ENCODE measurements around the gene PCYT2.

The PCYT2 gene

GRCh38 chr17:81869221-81870130, 41.7 kb downstream of the PCYT2 start:
- DNase-seq: peak in 1 of 2 donors; percentile 11

GRCh38 chr17:81868674-81869220, 42.5 kb downstream of the PCYT2 start:
- no peak for DNase-seq

DNA sequence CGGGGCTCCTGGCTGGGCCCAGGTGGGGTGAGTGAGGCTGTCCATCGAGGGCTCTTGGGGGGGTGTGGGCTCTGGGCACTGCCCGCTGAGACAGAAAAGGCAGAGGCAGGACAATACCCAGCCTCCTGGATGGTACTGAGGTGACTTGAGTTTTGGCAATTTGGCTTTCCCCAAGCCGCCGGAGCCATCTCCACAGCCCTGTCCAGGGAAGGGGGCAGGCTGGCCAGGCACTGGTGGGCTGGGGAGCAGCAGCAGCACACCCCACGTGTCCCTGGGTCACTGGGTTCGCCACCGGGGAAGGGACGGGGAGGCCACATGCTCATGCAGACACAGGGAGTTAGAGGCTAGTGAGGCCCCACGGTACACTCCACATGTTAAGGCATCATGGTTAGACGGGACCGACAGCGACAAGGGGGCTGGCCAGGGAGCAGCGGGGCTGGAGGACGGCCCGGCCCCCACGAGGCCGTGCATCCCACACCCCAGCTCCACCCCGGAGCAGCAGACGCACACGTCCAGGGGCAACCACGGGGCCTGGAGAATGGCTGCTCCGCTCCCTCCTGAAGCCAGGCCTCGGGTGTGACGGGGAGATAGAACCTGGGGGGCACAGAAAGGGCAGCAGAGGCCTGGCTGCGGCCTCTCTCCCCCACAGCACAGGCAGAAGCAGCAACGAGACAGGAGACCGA, 43.1 kb downstream of the PCYT2 start:
- DNase-seq: no peak

DNA sequence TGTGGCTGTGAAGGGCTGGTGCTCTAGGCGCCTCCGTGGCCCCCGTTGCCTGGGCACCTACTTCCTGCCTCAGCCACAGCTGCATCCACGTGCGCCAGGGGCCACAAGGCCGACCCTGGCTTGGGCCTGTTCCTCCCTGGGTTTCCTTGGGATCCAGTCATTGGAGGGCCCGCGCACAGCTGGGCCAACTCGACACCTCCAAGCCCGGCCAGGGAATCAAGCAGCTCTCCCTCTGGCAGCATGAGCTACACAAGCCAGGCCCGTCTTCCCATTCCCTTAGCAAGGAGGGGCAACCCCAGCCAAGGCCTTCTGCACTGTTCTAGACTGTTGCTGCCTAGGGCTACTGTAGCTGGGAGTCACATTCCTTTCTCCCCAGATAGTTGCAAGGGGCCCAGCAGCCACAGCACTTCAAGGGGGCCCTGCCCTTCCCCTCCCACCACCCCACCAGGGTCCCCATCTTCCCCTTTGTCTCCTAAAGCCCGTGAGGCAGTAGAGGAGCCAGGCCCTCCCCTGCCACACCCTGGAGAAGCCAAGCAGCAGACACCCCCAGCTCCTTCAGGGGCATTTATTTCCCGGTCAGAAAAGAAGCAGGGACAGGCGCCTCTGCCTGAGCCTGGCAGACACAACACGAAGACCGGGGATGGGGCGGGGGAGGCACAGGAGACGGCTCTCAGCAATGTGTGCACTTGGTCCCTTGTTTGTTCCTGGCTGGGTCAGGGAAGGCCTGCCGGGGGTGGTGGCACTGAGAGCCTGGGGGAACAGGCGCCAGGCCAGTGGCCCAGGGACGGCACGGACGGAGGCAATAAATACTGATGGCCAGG, 43.8 kb downstream of the PCYT2 start:
- DNase-seq: peak in 1 of 2 donors; percentile 14

DNA sequence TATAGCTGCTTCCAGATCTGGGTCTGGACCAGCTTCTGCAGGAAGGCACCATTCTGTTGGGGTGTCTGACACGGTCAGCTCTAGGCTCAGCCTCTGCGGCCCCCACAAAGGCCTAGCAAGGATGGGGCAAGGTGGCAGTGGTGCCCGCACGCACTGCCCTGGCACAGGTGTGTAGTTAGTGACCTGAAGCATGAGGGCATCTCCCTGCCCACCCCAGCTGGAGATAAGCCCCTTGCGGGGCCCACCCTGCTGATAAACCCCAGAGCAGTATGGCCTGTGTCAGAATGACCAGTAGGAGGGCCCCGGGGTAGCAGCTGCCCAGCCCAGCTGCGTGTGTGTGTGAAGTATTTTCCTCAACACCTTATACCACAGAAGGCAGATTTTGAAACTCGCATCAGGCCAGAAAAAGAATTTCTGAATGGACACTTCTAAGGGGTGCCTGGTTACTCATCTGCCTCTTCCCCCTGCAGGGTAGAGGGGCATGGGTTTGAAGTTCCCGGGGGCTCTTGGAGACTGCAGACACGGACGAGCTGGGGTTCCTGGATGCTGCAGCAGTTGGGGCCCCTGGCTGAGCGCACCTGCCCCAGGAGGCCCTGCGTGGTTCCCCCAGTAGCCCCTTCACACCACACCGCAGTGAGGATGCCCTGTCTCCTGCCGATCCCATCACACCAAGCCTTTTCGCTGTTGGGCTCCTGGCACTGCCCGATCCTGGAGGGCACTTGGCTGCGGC, 44.6 kb downstream of the PCYT2 start:
- peak in 1 of 2 donors; percentile 8 for DNase-seq

GRCh38 chr17:81865733-81866439, 45.3 kb downstream of the PCYT2 start:
- no peak for DNase-seq

DNA sequence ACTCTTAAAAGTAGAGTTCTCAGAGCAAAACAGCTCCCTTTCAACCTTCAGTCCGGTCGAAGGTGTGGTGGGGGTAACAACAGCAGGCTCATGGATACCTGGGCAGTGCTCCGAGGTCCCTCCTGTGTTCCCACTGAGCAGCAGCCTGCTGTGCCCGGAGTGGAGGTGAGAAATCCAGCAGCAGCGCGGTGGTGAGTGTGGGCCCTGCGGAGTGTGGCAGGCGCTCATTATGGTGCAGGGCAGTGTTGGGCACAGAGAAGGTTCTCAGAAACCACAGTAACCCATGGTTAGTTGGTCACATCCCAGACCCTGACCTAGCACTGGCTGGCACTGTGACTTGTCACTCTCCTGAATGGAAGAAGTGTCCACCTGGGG, 45.9 kb downstream of the PCYT2 start:
- no peak for DNase-seq

DNA sequence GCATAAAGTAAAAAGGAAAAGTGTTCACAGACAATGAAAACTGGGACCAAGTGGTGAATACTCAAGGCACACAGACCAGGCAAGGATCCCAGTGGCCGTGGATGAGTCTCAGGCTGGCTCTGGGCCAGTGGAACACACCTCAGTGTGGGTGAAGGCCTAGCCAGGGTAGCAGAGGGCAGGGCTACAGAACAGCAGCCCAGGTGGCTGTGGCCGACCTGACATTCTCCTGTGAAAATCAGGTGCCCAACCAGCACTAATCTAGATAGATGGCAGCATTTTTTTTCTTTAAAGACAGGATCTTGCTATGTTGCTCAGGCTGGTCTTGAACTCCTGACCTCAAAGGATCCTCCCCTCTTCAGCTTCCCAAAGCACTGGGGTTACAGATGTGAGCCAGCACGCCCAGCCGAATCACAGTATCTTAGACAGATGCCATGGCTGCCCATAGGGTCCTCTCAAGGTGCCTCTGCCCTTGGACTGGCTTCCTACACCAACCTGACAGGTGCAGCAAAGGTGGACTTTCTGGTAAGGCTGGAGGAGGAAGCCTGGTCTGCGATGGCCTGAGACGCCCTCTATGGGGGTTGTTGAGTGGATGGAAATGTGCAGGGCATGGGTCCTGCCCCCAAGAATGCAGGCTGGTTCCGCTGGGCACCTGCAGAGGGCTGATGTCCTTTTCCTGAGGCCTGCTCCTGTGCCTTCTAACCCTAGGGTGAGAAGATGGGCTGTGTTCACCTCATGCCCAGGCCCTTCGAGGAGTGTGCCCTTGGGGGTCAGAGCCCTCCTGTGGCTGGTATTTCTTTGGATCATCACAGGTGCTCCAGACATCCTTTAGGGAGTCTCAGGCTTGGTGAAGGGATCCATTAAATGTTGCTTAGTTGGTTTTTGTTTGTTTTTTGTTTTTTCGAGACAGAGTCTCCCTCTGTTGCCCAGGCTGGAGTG, 47.1 kb downstream of the PCYT2 start:
- no peak for DNase-seq

- no peak for DNase-seq
These were observed 48.0 kb downstream of the PCYT2 start for GRCh38 chr17:81863123-81863675.

DNA sequence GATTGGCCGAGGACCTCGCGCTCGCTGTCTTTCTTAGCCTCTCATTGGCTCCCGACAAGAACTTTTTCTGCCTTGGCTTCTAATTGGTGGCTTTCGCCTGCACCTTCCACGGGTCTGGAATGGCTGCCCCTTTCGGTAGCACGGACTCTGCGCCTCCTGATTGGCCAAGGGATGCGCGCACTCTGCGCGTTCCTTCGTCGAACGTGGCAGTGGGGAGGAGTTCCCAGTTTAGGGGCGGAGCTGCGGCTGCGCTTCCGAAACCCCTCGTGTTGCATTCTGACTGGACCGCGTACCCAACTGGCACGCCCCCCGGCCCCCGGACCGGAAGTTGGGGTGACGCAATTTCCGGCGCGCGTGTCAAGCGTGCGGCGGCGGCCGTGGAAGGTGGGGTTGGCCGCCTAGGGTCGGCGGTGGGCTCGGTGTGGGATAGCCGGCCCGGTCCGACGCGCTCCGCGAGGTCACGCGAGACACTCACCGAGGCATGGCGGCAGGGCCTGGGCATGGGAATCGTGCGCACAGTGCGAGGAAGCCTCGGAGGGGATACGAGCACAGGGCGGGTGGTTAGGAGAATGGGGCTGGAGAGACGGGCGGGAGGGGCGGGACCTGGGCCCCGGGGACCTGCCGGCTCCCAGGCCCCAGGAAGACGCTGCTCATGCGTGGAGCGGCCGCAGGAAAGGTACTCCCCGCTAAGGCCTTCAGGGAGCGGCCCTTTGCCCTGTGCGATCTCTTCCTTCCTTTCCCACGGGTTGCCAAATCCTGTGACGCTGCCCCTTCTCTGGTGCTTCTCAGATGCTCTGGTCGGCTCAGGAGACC, 50.2 kb downstream of the PCYT2 start:
- DNase-seq: peak; percentile 100

DNA sequence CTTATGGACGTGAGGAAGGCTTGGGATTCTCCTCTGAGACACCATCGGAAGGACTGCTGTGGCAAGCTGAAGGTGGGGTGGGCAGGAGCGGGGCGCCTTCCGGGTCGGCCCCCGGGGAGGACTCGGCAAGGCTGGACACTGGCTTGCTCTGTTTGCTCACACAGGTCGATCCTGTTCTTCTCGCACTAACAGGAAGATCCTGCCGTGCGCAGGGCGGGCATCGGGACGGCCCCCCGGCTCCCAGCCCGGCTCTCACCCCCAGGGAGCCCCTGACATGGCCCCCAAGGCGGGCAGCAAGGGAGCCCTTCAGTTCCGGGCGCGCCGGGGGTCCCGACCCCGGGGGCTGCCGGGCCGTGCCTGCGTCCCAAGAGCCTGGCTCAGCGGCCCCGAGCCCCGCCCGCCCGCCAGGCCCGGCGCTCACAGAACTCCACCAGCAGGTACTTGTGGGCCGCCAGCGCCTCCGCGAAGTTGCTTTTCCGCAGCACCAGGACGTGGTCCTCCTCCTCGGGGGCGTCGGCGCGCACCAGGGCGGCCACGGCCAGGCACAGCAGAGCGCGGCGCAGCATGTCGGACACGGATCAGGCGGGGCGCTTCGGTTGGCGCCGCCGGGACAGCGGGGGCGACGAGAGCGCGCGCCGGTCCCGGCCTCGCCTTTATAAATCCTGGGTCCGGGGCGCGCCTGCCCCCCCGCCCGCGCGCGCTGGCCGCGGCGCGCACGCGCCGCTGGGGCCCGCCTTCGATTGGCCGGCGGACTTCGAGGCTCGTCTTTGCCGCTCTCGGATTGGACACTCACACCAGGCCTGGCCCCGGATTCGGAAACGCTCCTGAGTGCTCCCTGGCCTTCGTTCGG, 51.1 kb downstream of the PCYT2 start, which contains the start of gene P4HB:
Gene P4HB, minus strand, starts transcription at position 630 of the 850 bp plus-strand sequence. Its CDS starts 64 bp downstream, at position 566.
- peak in 1 of 2 donors; percentile 22 for DNase-seq

GRCh38 chr17:81858967-81859905, 52.0 kb downstream of the PCYT2 start:
- peak in 1 of 2 donors; percentile 18 for DNase-seq

- no peak for DNase-seq
These were observed 52.8 kb downstream of the PCYT2 start for GRCh38 chr17:81858170-81858966.

- DNase-seq: no peak
These were observed 56.0 kb downstream of the PCYT2 start for GRCh38 chr17:81854974-81855774.

GRCh38 chr17:81852237-81852636, 59.0 kb downstream of the PCYT2 start:
- no peak for DNase-seq

All from inflammatory macrophage (primary cell).